Cardiac septum (tissue), 1 donor: ENCODE data around the gene TXLNB. TPM values are rescaled to one million over a fixed set of nuclear protein-coding genes. Genes with fewer than 3 reads are reported as not detected.

ENCODE experiments used
- DNase-seq: peaks from one replicate; pipeline ENCODE4 v3.0.0-alpha.2; 2020; ENCODE audit warnings: low spot score
- intact Hi-C: fragments of 100-400 bp; cut with DNase I; formaldehyde crosslinking; loops from one replicate; pipeline ENCODE4 v1.14.0; 2022
- total RNA-seq: library from RNA; stranded (reverse); fragmentation: NEBNext Ultra II Directional; extraction: Animal tissue kit (Norgen Biotek cat#: 25700); gene quantifications from one replicate; pipeline ENCODE4 v1.2.1, GENCODE V29; 2021
- donor health status: DM: no; HTN: no; CAD: no.

TXLNB gene
- total RNA-seq, 1 donor from 2014 or later, result 135 TPM

DNA sequence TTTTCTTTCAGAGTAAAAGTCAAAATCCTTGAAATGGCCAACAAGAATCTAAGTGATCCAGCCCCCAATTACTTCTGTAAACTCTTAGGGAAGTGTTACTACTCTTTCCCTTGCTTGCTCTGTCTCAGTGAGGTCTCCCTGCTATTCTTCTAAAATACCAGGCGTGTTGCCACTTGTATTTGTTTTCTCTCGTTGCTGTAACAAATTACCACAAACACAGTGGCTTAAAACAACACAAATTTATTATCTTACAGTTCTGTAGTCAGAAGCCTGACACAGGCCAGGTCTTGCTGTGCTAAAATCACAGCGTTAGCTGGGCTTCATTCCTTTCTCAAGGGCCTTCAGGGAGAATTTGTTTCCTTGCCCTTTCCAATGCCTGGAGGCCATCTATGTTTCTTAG lies 97.1 kb downstream of the TXLNB start:
- intact Hi-C loops, result no loop called here
- no peak for DNase-seq

Other genes with a start within 250 kb of the TXLNB start
- 51.0 TPM for gene HECA, start 156.9 kb downstream of the TXLNB start, total RNA-seq
- 135 TPM for gene CITED2, start 82.7 kb upstream of the TXLNB start, total RNA-seq